ENCODE measurements around the gene FMO4.
"Not testable (repeated sequence)": the region's sequence is repeated elsewhere in the genome, so short reads cannot be mapped to it uniquely, and the experiment has no call there.

Gene FMO4

GRCh38 chr1:171379846-171380245 is 65.9 kb downstream of the FMO4 start:
- H3K4me3 ChIP-seq = no peak overlapping the region

DNA sequence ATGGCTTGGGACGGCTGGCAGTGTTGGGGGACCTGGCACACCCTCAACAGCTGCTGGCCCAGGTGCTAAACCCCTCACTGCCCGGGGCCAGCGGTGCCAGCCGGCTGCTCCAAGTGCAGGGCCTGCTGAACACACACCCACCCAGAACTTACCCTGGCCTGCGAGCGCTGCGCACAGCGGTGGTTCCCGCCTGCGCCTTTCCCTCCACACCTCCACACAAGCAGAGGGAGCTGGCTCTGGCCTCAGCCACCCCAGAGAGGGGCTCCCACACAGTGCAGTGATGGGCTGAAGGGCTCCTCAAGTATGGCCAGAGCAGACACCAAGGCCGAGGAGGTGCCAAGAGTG is 67.9 kb downstream of the FMO4 start:
- Histone ChIP-seq H3K27ac (no peak overlapping the region), H3K4me3 (no peak overlapping the region)

More at GRCh38 chr1:171379846-171380245, 65.9 kb downstream of the FMO4 start:
- no peak overlapping the region for H3K27ac ChIP-seq

GRCh38 chr1:171384496-171384895 is 70.5 kb downstream of the FMO4 start:
- no peak overlapping the region for H3K4me3 ChIP-seq
- H3K27ac ChIP-seq = no peak overlapping the region

GRCh38 chr1:171389171-171389570 is 75.2 kb downstream of the FMO4 start:
- no peak overlapping the region for H3K4me3 ChIP-seq
- no peak overlapping the region for H3K27ac ChIP-seq

DNA sequence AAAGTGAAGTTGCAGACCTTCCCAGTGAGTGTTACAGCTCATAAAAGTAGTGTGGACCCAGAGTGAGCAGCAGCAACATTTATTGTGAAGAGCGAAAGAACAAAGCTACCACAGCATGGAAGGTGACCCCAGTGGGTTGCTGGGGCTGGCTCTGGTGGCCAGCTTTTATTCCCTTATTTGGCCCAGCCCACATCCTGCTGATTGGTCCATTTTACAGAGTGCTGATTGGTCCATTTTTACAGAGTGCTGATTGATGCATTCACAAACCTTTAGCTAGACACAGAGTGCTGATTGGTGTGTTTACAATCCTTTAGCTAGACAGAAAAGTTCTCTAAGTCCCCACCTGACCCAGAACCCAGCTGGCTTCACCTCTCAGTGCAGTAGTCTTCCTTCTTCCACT is 76.8 kb downstream of the FMO4 start:
- H3K27ac ChIP-seq, H3K4me3 ChIP-seq: not testable (repeated sequence)

All from skin epidermis (tissue), 12 donors.